Upper lobe of right lung (tissue), 1 donor: ENCODE data around the gene CREB3. TPM values are rescaled to one million over a fixed set of nuclear protein-coding genes. Genes with fewer than 3 reads are reported as not detected.

ENCODE experiments used
- ATAC-seq: fragments of 200-7000 bp; cut with Tn5 transposase; one replicate; pipeline ENCODE4 v1.9.1; 2020; ENCODE audit warnings: mild to moderate bottlenecking, moderate library complexity
- DNase-seq: peaks from one replicate; pipeline ENCODE4 v3.0.0-alpha.2; 2020
- H3K27ac ChIP-seq: fragments of 200-600 bp; one replicate; pipeline ENCODE4 v1.8.0; 2022
- H3K27me3 ChIP-seq: fragments of 200-600 bp; one replicate; pipeline ENCODE4 v1.8.0; 2022; ENCODE audit warnings: mild to moderate bottlenecking
- H3K36me3 ChIP-seq: fragments of 200-600 bp; one replicate; pipeline ENCODE4 v1.8.0; 2022
- H3K4me1 ChIP-seq: fragments of 200-600 bp; one replicate; pipeline ENCODE4 v1.8.0; 2022
- H3K4me3 ChIP-seq: fragments of 200-600 bp; one replicate; pipeline ENCODE4 v1.8.0; 2022; ENCODE audit warnings: mild to moderate bottlenecking
- H3K9me3 ChIP-seq: fragments of 200-600 bp; one replicate; pipeline ENCODE4 v1.8.0; 2022
- intact Hi-C: fragments of 100-400 bp; cut with DNase I; formaldehyde crosslinking; loops from one replicate; pipeline ENCODE4 v1.11.0; 2022
- microRNA-seq: library from miRNA; unstranded; fragments of <30 nt; microRNA quantifications from one replicate; pipeline ENCODE4 v1.2.0, GENCODE V29; 2020; ENCODE audit warnings: borderline microRNAs expressed
- total RNA-seq: library from RNA; stranded (reverse); fragmentation: NEBNext Ultra II Directional; extraction: Animal tissue kit (Norgen Biotek cat#: 25700); gene quantifications from one replicate; pipeline ENCODE4 v1.2.1, GENCODE V29; 2021
- TF ChIP-seq, protein P1 (sequence below): fragments of 200-600 bp; IDR thresholded peaks from one replicate; pipeline ENCODE4 v1.8.0; 2022; ENCODE audit warnings: antibody characterized with exemption
- donor health status: DM: no; HTN: yes; CAD: no; lungs with severe emphysema.

The CREB3 gene
- total RNA-seq, 1 donor from 2014 or later = 34.9 TPM

DNA sequence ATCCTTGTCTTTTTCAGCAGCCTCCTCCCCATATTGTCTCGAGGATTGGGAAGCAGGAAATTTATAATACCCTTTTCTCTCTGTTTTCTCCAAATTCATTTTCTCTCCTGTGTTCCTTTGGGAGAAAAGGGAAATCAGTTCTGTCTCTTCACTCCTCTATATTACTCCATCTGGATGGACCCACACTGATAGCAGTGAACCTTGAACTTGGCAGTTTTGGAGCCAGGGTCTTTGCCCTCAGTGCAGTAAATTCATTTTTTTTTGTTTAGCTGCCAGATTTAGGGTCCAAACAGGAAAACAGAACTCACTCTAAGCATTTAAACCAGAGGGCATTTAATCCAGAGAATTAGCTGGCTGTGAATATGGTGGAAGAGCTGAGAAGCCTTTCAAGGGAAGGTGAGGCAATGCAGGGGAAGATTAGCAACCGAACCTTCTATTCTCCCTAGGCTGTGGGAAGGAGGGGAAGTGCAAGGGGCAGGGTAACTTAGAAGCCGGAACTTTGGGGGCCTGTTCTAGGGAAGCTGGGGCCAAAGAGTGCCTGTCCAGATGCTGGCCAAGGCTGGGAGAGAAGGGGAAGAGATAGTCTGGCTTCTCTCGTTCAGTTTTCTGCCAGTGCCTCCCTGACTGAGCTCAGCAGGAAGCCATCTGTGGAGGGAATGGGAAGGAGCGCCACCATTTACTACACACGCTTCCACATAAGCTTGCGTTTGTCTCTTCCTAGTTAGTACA lies 42.6 kb downstream of the CREB3 start:
- no peak overlapping the region for H3K27ac ChIP-seq
- intact Hi-C loops = no loop called here
- DNase-seq = no peak
- H3K9me3 ChIP-seq = no peaks in the 10 kb centered on the region
- H3K27me3 ChIP-seq = no peaks in the 10 kb centered on the region
- peaks cover 19% of the 10 kb centered on the region for H3K4me1 ChIP-seq
- H3K36me3 ChIP-seq = no peaks in the 10 kb centered on the region
- peak; percentile 89 for ATAC-seq
- no peak overlapping the region for H3K4me3 ChIP-seq
- TF ChIP-seq, protein P1, sequence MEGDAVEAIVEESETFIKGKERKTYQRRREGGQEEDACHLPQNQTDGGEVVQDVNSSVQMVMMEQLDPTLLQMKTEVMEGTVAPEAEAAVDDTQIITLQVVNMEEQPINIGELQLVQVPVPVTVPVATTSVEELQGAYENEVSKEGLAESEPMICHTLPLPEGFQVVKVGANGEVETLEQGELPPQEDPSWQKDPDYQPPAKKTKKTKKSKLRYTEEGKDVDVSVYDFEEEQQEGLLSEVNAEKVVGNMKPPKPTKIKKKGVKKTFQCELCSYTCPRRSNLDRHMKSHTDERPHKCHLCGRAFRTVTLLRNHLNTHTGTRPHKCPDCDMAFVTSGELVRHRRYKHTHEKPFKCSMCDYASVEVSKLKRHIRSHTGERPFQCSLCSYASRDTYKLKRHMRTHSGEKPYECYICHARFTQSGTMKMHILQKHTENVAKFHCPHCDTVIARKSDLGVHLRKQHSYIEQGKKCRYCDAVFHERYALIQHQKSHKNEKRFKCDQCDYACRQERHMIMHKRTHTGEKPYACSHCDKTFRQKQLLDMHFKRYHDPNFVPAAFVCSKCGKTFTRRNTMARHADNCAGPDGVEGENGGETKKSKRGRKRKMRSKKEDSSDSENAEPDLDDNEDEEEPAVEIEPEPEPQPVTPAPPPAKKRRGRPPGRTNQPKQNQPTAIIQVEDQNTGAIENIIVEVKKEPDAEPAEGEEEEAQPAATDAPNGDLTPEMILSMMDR = no peak

DNA sequence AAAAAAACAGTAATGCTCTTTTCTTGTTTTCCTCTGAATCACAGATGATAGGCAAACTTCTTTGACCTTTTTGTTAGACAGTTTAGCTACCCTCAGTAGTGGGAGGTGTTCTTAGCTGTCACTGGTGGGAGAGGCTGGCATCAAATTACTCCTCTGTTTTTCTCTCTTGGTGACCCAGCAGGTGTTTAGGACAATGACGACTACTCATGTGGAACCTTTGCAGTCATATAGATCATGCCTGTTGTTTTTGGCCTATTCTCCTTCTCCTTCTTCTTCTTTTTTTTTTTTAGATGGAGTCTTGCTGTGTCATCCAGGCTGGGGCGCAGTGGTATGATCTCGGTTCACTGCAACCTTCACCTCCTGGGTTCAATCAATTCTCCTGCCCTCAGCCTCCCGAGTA lies 43.6 kb downstream of the CREB3 start:
- H3K9me3 ChIP-seq = no peaks in the 10 kb centered on the region
- H3K36me3 ChIP-seq = no peaks in the 10 kb centered on the region
- ATAC-seq (no peak), DNase-seq (no peak)
- no peaks in the 10 kb centered on the region for H3K27me3 ChIP-seq
- H3K27ac ChIP-seq = no peak overlapping the region
- intact Hi-C loops = no loop called here
- H3K4me1 ChIP-seq = peaks cover 14% of the 10 kb centered on the region
- no peak overlapping the region for H3K4me3 ChIP-seq
- TF ChIP-seq, protein P1 = no peak

DNA sequence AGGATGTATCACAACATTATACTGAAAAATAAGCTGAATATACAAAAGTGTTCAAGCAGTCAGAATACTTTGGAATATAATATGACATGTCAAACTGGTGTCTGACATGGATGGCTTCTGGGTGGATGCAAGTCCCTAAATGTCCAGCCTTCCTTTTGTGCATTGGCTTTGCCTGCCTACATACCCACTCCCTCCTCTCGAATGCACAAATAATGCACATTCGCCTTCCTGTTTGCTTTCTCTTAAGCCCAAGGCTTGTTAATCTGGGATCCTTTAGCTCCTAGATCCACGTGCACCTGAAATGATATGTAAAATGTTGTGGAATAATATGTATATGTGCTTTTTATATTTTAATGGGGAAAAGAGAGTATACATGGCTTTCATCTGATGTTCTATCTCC lies 46.0 kb downstream of the CREB3 start:
- H3K36me3 ChIP-seq = no peaks in the 10 kb centered on the region
- H3K9me3 ChIP-seq = no peaks in the 10 kb centered on the region
- TF ChIP-seq, protein P1 = no peak
- H3K27me3 ChIP-seq = no peaks in the 10 kb centered on the region
- intact Hi-C loops = no loop called here
- ATAC-seq = no peak
- no peaks in the 10 kb centered on the region for H3K4me1 ChIP-seq
- H3K4me3 ChIP-seq = no peak overlapping the region
- H3K27ac ChIP-seq = no peak overlapping the region
- DNase-seq = no peak

DNA sequence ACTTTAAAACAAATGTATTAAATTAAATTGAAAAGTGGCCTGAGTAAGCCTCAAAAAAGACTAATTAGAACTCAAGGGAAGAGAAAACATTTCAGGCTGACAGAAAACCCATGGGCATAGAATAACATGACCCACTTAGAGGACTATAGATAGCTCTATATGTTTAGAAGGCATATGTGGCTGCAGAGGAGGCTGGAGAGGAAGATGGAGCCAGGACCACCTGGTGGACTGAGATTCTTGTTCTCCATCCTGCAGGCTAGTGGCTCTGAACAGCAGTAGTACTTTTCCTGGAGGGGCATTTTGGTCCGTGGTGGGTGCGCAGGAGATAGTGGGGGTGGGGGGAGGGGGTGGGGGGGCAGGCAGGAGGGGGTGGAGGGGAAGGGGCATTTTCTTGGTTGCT lies 48.6 kb downstream of the CREB3 start:
- ATAC-seq = no peak
- Histone ChIP-seq H3K9me3 (no peaks in the 10 kb centered on the region), H3K4me3 (no peak overlapping the region), H3K27ac (no peak overlapping the region), H3K4me1 (no peaks in the 10 kb centered on the region), H3K36me3 (no peaks in the 10 kb centered on the region), H3K27me3 (no peaks in the 10 kb centered on the region)
- no peak for DNase-seq
- TF ChIP-seq, protein P1 = no peak
- intact Hi-C loops = no loop called here

DNA sequence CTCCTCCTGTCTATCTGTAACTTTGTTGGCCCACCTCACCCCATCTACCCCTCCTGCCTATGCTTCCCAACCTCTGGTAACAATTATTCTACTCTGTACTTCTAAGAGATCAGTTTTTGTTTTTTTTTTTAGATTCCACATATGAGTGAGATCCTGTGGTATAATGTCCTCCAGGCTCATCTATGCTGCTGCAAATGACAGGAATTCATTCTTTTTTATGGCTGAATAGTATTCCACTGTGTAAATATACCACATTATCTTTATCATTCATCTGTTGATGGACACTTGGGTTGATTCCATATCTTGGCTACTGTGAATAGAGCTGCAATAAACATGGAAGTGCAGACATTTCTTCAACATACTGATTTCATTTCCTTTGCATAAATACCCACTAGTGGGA lies 51.0 kb downstream of the CREB3 start:
- TF ChIP-seq, protein P1 = no peak
- H3K9me3 ChIP-seq = no peaks in the 10 kb centered on the region
- no peak overlapping the region for H3K4me3 ChIP-seq
- H3K36me3 ChIP-seq = no peaks in the 10 kb centered on the region
- H3K27ac ChIP-seq = no peak overlapping the region
- no peaks in the 10 kb centered on the region for H3K4me1 ChIP-seq
- DNase-seq = no peak
- H3K27me3 ChIP-seq = no peaks in the 10 kb centered on the region
- ATAC-seq = no peak
- intact Hi-C loops = no loop called here

Small RNA genes lying within 50 kb of the gene (microRNA-seq; reads per million reads assigned to microRNA genes)
- gene MIR6852 (not detected), gene MIR6853 (not detected)

Other genes starting within 250 kb of the CREB3 start
- 31.5 TPM for gene RUSC2, start 242.6 kb upstream of the CREB3 start, total RNA-seq
- 43.9 TPM for gene TESK1, start 127.4 kb upstream of the CREB3 start, total RNA-seq
- 3.0 TPM for gene CD72, start 114.3 kb upstream of the CREB3 start, total RNA-seq
- gene SIT1, start 81.7 kb upstream of the CREB3 start, total RNA-seq = 2.2 TPM
- 30,828 TPM for gene RMRP, start 74.6 kb upstream of the CREB3 start, total RNA-seq
- 31.1 TPM for gene CCDC107, start 74.4 kb upstream of the CREB3 start, total RNA-seq
- gene ARHGEF39, start 67.5 kb upstream of the CREB3 start, total RNA-seq = 0.38 TPM
- 0.55 TPM for gene CA9, start 58.7 kb upstream of the CREB3 start, total RNA-seq
- gene TPM2, start 42.7 kb upstream of the CREB3 start, total RNA-seq = 161 TPM
- gene TLN1, start 471 bp upstream of the CREB3 start, total RNA-seq = 439 TPM
- 99.1 TPM for gene GBA2, start 16.6 kb downstream of the CREB3 start, total RNA-seq
- gene RGP1, start 16.6 kb downstream of the CREB3 start, total RNA-seq = 34.6 TPM
- not detected for gene MSMP, start 21.6 kb downstream of the CREB3 start, total RNA-seq
- gene NPR2, start 58.9 kb downstream of the CREB3 start, total RNA-seq = 21.7 TPM
- gene SPAG8, start 79.6 kb downstream of the CREB3 start, total RNA-seq = 2.8 TPM
- gene HINT2, start 82.4 kb downstream of the CREB3 start, total RNA-seq = 37.1 TPM
- not detected for gene FAM221B, start 96.1 kb downstream of the CREB3 start, total RNA-seq
- 13.7 TPM for gene TMEM8B, start 96.6 kb downstream of the CREB3 start, total RNA-seq
- gene OR13J1, start 137.7 kb downstream of the CREB3 start, total RNA-seq = not detected
- 10.8 TPM for gene HRCT1, start 173.5 kb downstream of the CREB3 start, total RNA-seq
- 13.5 TPM for gene SPAAR, start 176.8 kb downstream of the CREB3 start, total RNA-seq
- gene OR2S2, start 225.5 kb downstream of the CREB3 start, total RNA-seq = not detected